Left hindlimb (tissue), 1 donor: ENCODE results near the gene DUOXA2.
"Not testable (repeated sequence)": the region's sequence is repeated elsewhere in the genome, so short reads cannot be mapped to it uniquely, and the experiment has no call there.

ENCODE experiments used
- DNase-seq: peaks from one replicate; pipeline ENCODE4 v3.0.0-alpha.2; 2018

DUOXA2 gene

GRCh38 chr15:45118131-45118588 lies 4.0 kb downstream of the DUOXA2 start:
- DNase-seq, result peak; percentile 89

DNA sequence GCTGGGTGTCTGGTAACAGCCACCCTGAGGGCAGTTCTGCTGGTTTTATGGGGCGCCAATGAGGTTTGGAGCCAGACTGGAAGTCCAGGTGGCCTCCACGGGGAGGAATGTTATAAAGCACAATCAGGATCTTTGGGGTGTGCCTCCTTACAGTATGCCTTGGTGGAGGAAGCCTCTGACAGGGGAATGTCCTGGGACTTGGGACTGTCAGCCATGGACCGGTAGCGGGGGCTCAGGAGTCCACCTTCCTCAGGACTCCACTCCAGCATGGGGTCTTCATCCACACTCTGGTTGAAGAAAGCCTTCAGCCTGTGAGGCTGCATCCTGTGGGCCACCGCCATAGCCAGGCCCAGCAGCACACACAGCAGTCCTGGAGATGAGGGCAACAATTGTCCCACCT lies 4.9 kb downstream of the DUOXA2 start:
- DNase-seq, result no peak

DNA sequence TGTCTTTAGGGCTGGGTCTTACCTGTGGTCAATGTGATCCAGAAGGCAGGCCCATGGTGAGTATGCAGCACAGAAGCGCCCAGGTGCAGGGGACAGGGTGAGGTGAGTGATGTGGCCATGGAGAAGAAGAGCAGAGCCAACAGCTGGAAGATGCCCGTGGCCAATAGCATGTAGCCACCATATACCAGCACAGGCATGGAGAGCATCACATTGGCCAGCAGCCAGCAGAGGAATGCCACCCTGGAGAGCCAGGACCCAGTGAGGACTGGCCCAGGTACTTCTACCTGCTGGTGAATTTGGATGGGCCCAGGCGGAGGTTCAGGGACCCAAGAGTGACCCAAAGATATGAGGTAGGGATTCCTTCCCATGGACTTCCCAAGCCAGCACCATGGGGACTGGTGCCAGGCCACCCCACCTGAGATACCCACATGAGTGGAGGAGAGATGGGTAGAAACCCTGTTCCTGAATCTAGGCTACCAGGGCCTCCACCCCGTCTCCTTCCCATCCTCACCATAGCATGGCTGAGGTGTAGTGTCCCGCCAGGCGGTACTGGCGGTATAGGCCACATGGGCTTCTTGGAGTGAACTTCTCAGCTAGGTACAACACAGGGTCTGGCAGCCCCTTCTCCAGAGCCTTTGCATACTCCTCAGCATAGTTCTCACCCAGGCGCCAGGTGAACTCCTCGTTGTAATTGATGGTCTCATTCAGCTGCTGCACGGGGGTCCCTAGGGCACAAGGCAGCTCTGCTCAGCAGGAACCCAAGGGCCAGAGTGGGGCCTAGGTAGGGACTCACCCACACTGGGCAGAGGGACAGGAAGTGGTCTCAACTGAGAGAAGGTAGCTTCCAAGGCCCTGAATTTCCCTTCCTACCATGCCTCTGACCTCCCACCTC lies 6.2 kb downstream of the DUOXA2 start:
- DNase-seq, result no peak

DNA sequence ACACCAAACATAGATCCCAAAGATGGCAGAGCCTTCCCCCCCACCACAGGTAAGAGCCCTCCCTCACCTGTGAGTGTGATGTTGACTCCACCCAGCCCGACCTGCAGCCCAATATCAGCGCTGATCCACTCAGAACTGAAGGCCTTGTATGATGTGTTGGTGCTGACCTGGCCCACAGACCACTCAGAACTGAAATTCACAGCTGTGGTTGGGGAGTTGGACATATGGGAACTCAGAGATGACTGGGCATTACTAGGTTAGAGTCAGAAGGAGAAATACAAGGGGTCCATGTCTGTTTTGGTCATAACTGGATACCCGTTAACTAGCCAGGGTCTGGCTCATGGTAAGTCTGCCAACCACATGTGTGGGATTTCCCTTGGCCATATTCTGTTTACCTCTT lies 6.9 kb downstream of the DUOXA2 start:
- DNase-seq, result no peak

GRCh38 chr15:45121706-45122417 lies 7.7 kb downstream of the DUOXA2 start:
- DNase-seq, result no peak

- no peak for DNase-seq
These were observed 8.6 kb downstream of the DUOXA2 start for GRCh38 chr15:45122719-45123118.

GRCh38 chr15:45123397-45123796 lies 9.3 kb downstream of the DUOXA2 start:
- DNase-seq, result no peak

DNA sequence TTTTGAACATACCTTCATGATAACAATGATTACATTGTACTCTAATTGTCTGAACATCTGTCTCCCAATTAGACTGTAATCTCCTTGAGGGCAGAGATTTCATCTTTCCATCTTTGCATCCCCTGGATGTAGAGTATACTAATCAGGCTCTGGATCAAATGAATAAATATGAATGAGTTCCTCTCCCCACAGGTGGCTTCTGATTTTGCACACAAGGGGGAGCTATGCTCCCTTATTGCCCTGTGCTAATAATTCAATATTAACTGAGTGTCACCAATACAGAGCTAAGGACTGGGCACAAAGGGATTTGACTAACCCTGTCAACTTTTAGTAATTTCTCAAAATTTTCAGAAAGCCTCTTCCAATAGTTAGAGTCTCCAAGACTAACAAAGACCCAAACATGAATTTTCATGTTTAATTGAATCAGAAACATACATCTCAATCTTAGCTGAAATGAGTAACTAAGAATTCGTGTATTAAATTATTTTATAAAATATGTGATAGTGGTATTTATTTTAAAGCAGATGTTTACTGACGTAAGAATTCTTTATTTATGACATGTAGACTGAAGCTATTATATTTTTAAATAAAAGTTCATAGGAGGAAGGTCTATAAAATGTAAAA lies 12.5 kb downstream of the DUOXA2 start:
- DNase-seq, result no peak

DNA sequence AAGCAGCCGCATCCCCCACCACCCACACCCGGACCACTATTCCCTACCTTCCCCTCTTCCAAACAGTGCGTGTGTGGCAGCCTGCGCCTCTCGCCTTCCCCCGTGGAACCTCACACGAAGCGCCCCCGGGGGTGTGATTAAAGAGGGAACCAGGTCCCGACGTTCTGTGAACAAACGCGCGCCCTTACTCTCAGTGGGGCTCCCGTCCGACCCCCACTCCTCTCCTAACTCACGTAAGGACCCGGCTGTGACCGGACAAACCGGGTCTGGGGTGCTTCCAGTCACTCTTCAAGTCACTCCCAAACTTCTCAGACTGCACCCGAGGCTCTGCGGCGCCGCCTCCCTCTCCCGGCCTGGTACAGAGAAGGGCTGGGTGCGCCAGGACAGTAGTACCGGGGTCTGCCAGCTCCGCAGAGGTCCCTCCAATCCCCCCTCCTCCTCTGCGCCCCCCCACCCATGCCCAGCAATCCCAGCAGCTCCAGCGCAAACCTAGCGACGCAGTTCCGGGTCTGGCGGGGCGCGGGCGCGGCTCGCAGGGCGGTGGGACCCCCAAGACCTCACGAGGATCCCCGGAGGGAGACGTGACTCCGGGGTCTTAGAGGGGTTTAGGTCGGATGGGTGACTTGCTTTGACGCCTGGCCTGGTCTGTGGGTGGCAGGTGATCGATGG lies 15.0 kb downstream of the DUOXA2 start:
- no peak for DNase-seq

DNA sequence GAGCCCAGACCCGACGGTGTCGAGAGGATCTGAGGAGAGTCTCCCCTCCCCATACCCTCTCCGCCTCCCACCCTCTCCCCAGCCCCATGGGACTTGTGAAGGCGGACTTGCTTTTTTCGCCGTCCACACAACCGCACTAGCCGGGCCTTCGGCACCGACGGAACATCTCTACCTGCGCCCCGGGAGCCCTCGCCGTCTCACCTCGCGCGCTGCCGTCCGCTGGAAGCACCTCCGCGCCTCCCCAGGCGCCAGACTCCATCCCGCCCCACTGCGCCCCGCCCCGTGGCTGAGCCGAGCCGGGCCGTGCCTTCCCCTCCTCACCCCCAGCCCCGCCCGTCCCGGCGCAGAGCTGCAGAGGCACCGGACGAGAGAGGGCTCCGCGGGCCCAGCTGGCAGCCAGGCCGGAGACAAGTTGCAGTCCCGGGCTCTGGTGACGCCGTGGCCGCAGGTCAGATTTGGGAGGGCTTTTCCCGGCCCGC lies 15.6 kb downstream of the DUOXA2 start, which contains the start of the genes DUOX1 and DUOXA1:
TSS of gene DUOX1 (plus strand) at position 344 of the 479 bp plus-strand sequence. CDS start 1,973 bp downstream, outside the sequence.
TSS of gene DUOXA1 (minus strand) at position 229 of the 479 bp plus-strand sequence. CDS start 6,865 bp downstream, outside the sequence.
- no peak for DNase-seq

DNA sequence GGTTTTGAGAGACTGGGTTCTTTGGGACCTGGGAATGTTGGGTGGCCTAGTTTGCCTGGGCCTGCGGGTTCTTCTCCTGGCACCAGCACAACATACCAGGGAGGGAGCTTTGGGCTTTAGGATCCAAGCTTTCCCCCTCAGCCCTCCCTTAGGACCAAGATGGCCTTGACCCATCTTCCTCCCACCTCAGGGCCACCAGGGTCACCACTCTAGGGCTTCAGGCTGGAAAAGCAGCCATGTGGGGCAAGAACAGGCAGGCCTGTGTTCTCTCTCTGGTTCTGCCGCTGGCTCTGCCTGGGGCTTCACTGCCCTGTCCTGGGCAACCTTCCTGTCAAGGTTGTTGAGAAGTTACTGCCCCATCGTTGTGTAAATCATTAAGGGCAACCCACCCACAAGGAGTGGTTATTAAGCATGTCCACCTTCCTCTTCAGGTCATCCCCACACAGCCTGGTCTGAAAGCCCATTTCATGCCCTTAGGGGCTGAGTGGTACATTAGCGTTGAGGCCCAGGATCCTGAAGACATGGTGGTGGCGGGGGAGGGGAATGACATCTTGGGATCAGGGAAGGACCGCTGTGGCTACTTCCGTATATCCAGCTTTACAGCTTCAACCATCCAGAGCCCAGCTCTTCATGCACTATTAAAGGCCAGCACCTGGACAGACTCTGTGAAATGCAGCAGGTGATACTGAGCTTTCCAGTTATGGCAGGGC lies 16.3 kb downstream of the DUOXA2 start:
- no peak for DNase-seq

DNA sequence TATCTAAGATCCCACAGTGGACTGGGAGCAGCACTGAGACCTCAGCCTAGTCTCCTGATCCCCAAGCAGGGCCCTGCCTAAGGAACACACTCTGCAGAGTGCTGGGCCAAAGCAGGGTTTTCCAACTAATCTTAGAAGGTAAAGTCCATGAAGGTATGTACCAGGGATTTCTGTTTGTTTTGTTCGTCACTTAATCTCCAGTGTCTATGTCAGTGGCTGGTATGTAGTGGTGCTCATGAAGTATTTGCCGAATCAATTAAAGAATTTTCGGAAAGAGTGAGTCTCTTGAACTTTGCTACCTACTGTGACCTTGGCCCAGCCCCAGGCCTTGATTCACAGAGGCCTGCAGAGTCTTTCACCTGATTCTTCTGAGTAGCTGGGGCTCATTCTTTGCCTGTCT lies 17.4 kb downstream of the DUOXA2 start:
- DNase-seq, result no peak

DNA sequence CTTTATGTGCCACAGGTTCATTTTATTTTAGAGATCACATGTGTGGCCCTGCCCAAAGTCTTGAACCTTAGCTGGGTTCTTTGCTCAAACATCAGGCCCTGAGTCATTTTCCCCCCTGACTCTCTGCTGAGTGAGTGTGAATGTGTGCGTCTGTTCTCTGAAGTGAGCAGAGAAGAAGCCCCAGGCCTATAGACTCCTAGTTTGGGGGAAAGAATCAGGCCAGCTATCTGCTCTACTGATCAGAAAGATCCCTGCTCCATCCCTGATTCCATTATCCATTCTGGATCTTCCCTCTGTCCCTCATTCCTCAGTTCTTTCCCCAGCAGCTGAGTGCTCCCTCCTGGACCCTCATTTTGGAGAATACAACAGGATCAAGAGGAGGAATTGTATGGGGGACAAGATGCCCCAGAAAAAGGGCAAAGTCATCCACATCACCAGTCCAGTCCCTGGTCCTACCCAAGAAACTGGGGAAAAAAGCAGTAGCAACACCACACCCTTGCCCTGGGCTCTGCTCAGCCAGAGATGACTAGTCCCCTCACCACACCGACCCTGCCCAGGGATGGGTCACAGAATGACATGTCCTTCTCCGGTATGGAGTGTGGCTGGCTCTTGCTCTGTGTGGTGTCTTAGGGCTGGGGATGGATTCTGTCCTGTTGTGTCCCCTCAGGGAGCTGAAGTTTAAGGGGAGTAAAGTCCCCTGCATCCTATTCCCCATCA lies 18.9 kb downstream of the DUOXA2 start:
- no peak for DNase-seq

DNA sequence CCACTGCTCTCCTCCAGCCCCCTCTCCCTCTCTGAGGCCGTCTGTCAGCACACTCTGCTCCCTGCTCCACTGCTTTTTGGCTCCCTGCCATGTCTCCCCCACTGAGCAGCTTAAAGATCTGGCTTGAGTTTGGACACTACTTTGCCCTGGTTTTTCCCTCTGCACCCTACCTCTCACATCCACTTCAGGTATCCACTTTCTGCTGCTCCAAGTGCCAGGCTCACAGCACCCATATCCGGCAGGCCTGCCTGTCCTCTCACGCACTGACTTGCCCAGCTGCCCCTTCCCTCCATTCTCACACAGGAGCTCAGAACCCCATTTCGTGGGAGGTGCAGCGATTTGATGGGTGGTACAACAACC lies 19.4 kb downstream of the DUOXA2 start:
- DNase-seq, result no peak

GRCh38 chr15:45134046-45134445 lies 19.9 kb downstream of the DUOXA2 start:
- DNase-seq, result no peak

DNA sequence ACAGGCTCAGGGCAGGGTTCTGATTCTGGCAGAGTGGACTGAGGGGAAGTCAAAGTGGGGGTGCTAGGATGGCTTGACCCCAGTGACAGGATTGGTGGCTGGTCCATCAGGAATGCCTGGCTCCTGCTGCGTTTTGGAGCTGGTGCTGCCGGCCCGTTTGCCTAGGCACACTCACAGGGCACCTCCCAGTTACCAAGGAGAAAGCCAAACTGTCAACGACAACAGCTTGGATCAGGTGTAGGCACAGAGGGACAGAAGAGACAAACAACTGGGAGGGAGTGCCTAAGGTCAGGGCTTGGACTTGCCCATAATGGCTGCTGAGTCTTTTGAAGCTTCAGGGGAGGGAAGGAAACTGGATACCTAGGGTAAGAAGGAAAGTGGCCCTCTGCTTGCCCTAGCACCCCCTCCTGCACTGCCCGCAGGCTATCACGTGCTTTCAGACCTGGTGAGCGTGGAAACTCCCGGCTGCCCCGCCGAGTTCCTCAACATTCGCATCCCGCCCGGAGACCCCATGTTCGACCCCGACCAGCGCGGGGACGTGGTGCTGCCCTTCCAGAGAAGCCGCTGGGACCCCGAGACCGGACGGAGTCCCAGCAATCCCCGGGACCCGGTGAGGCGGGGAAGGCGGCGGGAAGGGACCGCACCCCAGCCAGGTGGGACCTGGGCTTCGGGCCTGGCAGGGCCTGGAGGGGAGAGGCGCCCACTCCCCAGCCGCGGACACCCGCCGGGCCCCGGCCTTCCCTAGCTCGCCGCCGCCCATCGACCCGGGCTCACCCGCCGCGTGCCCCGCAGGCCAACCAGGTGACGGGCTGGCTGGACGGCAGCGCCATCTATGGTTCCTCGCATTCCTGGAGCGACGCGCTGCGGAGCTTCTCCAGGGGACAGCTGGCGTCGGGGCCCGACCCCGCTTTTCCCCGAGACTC lies 20.8 kb downstream of the DUOXA2 start:
- no peak for DNase-seq

- not testable (repeated sequence) for DNase-seq
These were observed 21.7 kb downstream of the DUOXA2 start for GRCh38 chr15:45135705-45136377.

- DNase-seq, result no peak
These were observed 22.2 kb downstream of the DUOXA2 start for GRCh38 chr15:45136378-45136764.

- DNase-seq, result no peak
These were observed 23.6 kb downstream of the DUOXA2 start for GRCh38 chr15:45137703-45138102.
